Measurements from ENCODE around the gene ZSWIM6. TPM values are rescaled to one million over a fixed set of nuclear protein-coding genes. Genes with fewer than 3 reads are reported as not detected.

The ZSWIM6 gene
- polyA plus RNA-seq, 1 of the 3 experiments (the other 2 are of a cell fraction): 7.4 TPM

DNA sequence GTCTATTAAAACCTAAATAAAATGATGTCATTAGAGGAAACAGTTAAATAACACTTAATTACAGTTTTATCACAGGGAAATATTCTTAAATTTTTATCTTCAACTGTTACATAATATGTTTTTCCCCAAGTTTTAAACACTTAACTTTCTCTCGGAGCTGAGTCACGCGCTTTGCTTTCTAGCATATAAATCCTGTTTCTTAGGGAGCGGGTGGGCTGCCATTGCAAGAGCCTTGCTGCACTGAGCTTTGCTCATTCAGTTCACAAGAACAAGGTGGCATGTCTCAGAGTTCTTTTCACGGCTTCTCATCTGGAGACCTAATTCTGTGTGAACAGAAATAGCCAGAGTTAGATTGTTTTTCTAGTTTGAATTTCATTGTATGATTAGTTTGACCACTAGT lies 166.1 kb downstream of the ZSWIM6 start:
- no peak overlapping the region for H2AFZ ChIP-seq (ENCODE audit: low read depth)
- H3K36me3 ChIP-seq (replicated peaks in 1 of 2; ENCODE audit: control insufficient read depth in 1 of 2, insufficient read depth in 2 of 2, low read length in 1 of 2): peaks cover 18 to 21% of the 10 kb centered on the region in 2 experiments
- H3K4me3 ChIP-seq (ENCODE audit: low read depth in 2 of 2, low read length in 1 of 2): no peak overlapping the region
- no peaks in the 10 kb centered on the region for H3K27me3 ChIP-seq (ENCODE audit: insufficient read depth)
- WGBS (ENCODE audit: low lambda C conversion rate): 97% methylated on average over 5 of the region's 5 CpGs
- POLR2A ChIA-PET: no interaction called here
- no peaks in the 10 kb centered on the region for H3K9me3 ChIP-seq
- H3K9me2 ChIP-seq: no peaks in the 10 kb centered on the region
- H3K27ac ChIP-seq (ENCODE audit: low read depth in 2 of 2, low read length in 1 of 2): no peak overlapping the region
- H3K79me2 ChIP-seq (ENCODE audit: insufficient read depth): peaks cover 8% of the 10 kb centered on the region; the same call in 1 of the 2 replicates
- H4K20me1 ChIP-seq (ENCODE audit: insufficient read depth): 0 out of 2 replicates have a peak, but pooled peaks cover 3% of the 10 kb centered on the region
- peaks cover 0 to 19% of the 10 kb centered on the region in 2 experiments; a peak in 3 of 4 replicates for H3K4me1 ChIP-seq (ENCODE audit: control insufficient read depth in 1 of 2, insufficient read depth in 2 of 2, low read depth in 1 of 2, low read length in 1 of 2)
- CTCF ChIA-PET: no interaction called here
- no peak overlapping the region for H3K9ac ChIP-seq
- no peaks in the 10 kb centered on the region for H3F3A ChIP-seq (replicated peaks; ENCODE audit: insufficient read depth)
- no peak overlapping the region for H3K4me2 ChIP-seq
- TF ChIP-seq GABPA (IDR thresholded peaks at IDR 0.05; ENCODE audit: low read depth) (no peak), TEAD4 (IDR thresholded peaks at IDR 0.05; ENCODE audit: borderline replicate concordance, insufficient read depth) (no peak), RCOR1 (IDR thresholded peaks at IDR 0.05; ENCODE audit: low read length) (no peak), MXI1 (IDR thresholded peaks at IDR 0.05; ENCODE audit: low read depth, low read length) (no peak), NFIC (IDR thresholded peaks at IDR 0.05; ENCODE audit: borderline replicate concordance) (no peak), SMC3 (IDR thresholded peaks at IDR 0.05; ENCODE audit: low read depth, low read length) (no peak), POLR2AphosphoS5 (IDR thresholded peaks at IDR 0.05; ENCODE audit: low read depth, low read length) (no peak), MEF2A (IDR thresholded peaks at IDR 0.05; ENCODE audit: borderline replicate concordance, low read depth) (no peak), USF1 (IDR thresholded peaks at IDR 0.05; ENCODE audit: borderline replicate concordance, low read depth) (no peak), FOXJ3 (CRISPR knock-in tag; IDR thresholded peaks at IDR 0.05) (no peak), GATA2 (CRISPR knock-in tag; IDR thresholded peaks at IDR 0.05) (no peak), TAF1 (IDR thresholded peaks at IDR 0.05; ENCODE audit: borderline replicate concordance, low read depth, low read length) (no peak)
- DNase-seq: no peak

- peaks cover 2 to 24% of the 10 kb centered on the region in 2 experiments; a peak in 3 of 4 replicates for H3K4me1 ChIP-seq (ENCODE audit: control insufficient read depth in 1 of 2, insufficient read depth in 2 of 2, low read depth in 1 of 2, low read length in 1 of 2)
- H3K27ac ChIP-seq (ENCODE audit: low read depth in 2 of 2, low read length in 1 of 2): no peak overlapping the region
- no peaks in the 10 kb centered on the region for H3K27me3 ChIP-seq (ENCODE audit: insufficient read depth)
- H3K79me2 ChIP-seq (ENCODE audit: insufficient read depth): peaks cover 5% of the 10 kb centered on the region; the same call in 1 of the 2 replicates
- 92% methylated on average over 3 of the region's 3 CpGs for WGBS (ENCODE audit: low lambda C conversion rate)
- no peak overlapping the region for H2AFZ ChIP-seq (ENCODE audit: low read depth)
- TF ChIP-seq ELF1 (IDR thresholded peaks at IDR 0.05) (no peak), POLR2AphosphoS5 (IDR thresholded peaks at IDR 0.05; ENCODE audit: low read depth, low read length) (no peak), TAF1 (IDR thresholded peaks at IDR 0.05; ENCODE audit: borderline replicate concordance, low read depth, low read length) (no peak), FOSL2 (IDR thresholded peaks at IDR 0.05; ENCODE audit: borderline replicate concordance, low read depth) (no peak), USF2 (IDR thresholded peaks at IDR 0.05; ENCODE audit: borderline replicate concordance, low read depth, low read length) (no peak), GATA2 (CRISPR knock-in tag; IDR thresholded peaks at IDR 0.05) (no peak), CHD2 (IDR thresholded peaks at IDR 0.05; ENCODE audit: low read length, partially characterized antibody) (no peak), FOXM1 (IDR thresholded peaks at IDR 0.05; ENCODE audit: low read depth) (no peak), YY1 (IDR thresholded peaks at IDR 0.05; ENCODE audit: low read depth) (no peak), SIN3A (IDR thresholded peaks at IDR 0.05; ENCODE audit: borderline replicate concordance, low read depth, low read length) (no peak), NRF1 (IDR thresholded peaks at IDR 0.05; ENCODE audit: low read depth, low read length) (no peak), FOXJ3 (CRISPR knock-in tag; IDR thresholded peaks at IDR 0.05) (no peak), EP300 (IDR thresholded peaks at IDR 0.05; ENCODE audit: borderline replicate concordance in 1 of 2, low read depth in 1 of 2, low read length in 1 of 2) (no peak), NFIC (IDR thresholded peaks at IDR 0.05; ENCODE audit: borderline replicate concordance) (no peak)
- no peaks in the 10 kb centered on the region for H3K9me3 ChIP-seq
- H3K36me3 ChIP-seq (replicated peaks in 1 of 2; ENCODE audit: control insufficient read depth in 1 of 2, insufficient read depth in 2 of 2, low read length in 1 of 2): peaks cover 2 to 3% of the 10 kb centered on the region in 2 experiments
- no peak overlapping the region for H3K4me3 ChIP-seq (ENCODE audit: low read depth in 2 of 2, low read length in 1 of 2)
- H3K9me2 ChIP-seq: no peaks in the 10 kb centered on the region
- 0 out of 2 replicates have a peak, but pooled peaks cover 3% of the 10 kb centered on the region for H4K20me1 ChIP-seq (ENCODE audit: insufficient read depth)
- no peak for DNase-seq
- ChIA-PET CTCF (no interaction called here), POLR2A (no interaction called here)
- no peak overlapping the region for H3K9ac ChIP-seq
- H3F3A ChIP-seq (replicated peaks; ENCODE audit: insufficient read depth): no peaks in the 10 kb centered on the region
- H3K4me2 ChIP-seq: no peak overlapping the region
Observed at GRCh38 chr5:61501971-61502370, 169.9 kb downstream of the ZSWIM6 start.

Data from SK-N-SH (cell line).